ENCODE measurements around the gene FYN. TPM values are rescaled to one million over a fixed set of nuclear protein-coding genes. Genes with fewer than 3 reads are reported as not detected.

The FYN gene
- total and polyA plus RNA-seq, 2 of the 4 experiments (the other 2 are of a cell fraction), result 30.8 to 36.4 TPM

DNA sequence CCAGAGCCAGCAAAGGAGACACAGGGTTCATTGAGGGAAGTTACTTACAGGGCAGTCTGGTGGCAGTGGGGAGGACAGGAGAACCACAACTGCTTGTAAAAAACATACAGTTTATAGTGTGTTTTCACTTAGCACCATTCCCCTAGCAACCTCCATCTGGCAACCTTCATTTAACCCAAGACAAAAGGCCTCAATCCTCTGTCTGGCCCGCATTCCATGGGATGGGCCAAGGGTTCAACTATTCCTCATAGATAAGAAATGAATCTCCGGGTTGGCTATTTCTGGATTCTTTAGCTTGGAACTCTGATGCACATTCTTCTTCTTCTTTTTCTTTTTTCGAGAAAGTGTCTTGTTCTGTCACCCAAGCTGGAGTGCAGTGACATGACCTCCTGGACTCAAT is 26.3 kb upstream of the FYN start:
- Histone ChIP-seq H3K27ac (ENCODE audit: insufficient read depth, low read length) (no peak overlapping the region), H3K23ac (ENCODE audit: low read depth, low read length) (no peak overlapping the region), H3K9me1 (ENCODE audit: insufficient read depth, low read length) (0 out of 2 replicates have a peak, but pooled peaks cover 2% of the 10 kb centered on the region), H3K9ac (ENCODE audit: low read depth, low read length) (no peak overlapping the region), H2BK15ac (ENCODE audit: low read depth, low read length) (no peak overlapping the region), H4K20me1 (ENCODE audit: insufficient read depth, low read length) (no peaks in the 10 kb centered on the region), H3K4me1 (ENCODE audit: control insufficient read depth, insufficient read depth, low read length) (peaks cover 3% of the 10 kb centered on the region; the same call in 1 of the 2 replicates), H2AK9ac (replicated peaks; ENCODE audit: low read depth, low read length, poor library complexity) (no peak overlapping the region), H3K27me3 (ENCODE audit: control insufficient read depth, insufficient read depth, low read length) (peaks cover 2% of the 10 kb centered on the region), H2AFZ (replicated peaks; ENCODE audit: low read length, poor library complexity) (no peak overlapping the region), H2BK5ac (ENCODE audit: low read depth, low read length, poor library complexity, severe bottlenecking) (no peak overlapping the region), H4K91ac (ENCODE audit: insufficient read depth, low read depth, low read length) (no peak overlapping the region), H2BK20ac (ENCODE audit: low read depth, low read length) (no peak overlapping the region), H3K79me1 (ENCODE audit: low read depth in 1 of 2, low read length in 2 of 2) (no peaks in the 10 kb centered on the region), H2AK5ac (ENCODE audit: low read depth, low read length) (no peak overlapping the region), H3K4me3 (ENCODE audit: insufficient read depth, low read depth, low read length) (no peak overlapping the region), H3K4ac (ENCODE audit: low read depth, low read length) (no peak overlapping the region), H3K56ac (ENCODE audit: extremely low read depth, insufficient read depth, low read length) (no peak overlapping the region), H4K8ac (ENCODE audit: low read depth in 2 of 2, low read length in 2 of 2) (no peak overlapping the region), H3K4me2 (ENCODE audit: low read depth, low read length) (no peak overlapping the region), H2BK120ac (ENCODE audit: low read depth, low read length) (no peak overlapping the region), H3K9me3 (ENCODE audit: control insufficient read depth, insufficient read depth, low read length) (no peaks in the 10 kb centered on the region), H3K14ac (replicated peaks; ENCODE audit: low read depth, low read length) (no peak overlapping the region), H3K18ac (ENCODE audit: low read depth, low read length) (no peak overlapping the region), H3K36me3 (ENCODE audit: control insufficient read depth, insufficient read depth, low read length) (no peaks in the 10 kb centered on the region), H4K5ac (ENCODE audit: low read depth, low read length) (no peak overlapping the region)
- TF ChIP-seq RCOR1 (IDR thresholded peaks at IDR 0.05; ENCODE audit: insufficient replicate concordance, low read length) (no peak), FOS (IDR thresholded peaks at IDR 0.05; ENCODE audit: low read depth, low read length) (no peak), MXI1 (IDR thresholded peaks at IDR 0.05; ENCODE audit: borderline replicate concordance, low read depth, low read length) (no peak)
- TF ChIP-seq, protein P1, sequence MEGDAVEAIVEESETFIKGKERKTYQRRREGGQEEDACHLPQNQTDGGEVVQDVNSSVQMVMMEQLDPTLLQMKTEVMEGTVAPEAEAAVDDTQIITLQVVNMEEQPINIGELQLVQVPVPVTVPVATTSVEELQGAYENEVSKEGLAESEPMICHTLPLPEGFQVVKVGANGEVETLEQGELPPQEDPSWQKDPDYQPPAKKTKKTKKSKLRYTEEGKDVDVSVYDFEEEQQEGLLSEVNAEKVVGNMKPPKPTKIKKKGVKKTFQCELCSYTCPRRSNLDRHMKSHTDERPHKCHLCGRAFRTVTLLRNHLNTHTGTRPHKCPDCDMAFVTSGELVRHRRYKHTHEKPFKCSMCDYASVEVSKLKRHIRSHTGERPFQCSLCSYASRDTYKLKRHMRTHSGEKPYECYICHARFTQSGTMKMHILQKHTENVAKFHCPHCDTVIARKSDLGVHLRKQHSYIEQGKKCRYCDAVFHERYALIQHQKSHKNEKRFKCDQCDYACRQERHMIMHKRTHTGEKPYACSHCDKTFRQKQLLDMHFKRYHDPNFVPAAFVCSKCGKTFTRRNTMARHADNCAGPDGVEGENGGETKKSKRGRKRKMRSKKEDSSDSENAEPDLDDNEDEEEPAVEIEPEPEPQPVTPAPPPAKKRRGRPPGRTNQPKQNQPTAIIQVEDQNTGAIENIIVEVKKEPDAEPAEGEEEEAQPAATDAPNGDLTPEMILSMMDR (conservative IDR thresholded peaks at IDR 0.05; ENCODE audit: low read depth, low read length), result no peak
- TF ChIP-seq, protein P2, sequence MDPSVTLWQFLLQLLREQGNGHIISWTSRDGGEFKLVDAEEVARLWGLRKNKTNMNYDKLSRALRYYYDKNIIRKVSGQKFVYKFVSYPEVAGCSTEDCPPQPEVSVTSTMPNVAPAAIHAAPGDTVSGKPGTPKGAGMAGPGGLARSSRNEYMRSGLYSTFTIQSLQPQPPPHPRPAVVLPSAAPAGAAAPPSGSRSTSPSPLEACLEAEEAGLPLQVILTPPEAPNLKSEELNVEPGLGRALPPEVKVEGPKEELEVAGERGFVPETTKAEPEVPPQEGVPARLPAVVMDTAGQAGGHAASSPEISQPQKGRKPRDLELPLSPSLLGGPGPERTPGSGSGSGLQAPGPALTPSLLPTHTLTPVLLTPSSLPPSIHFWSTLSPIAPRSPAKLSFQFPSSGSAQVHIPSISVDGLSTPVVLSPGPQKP (IDR thresholded peaks at IDR 0.05; ENCODE audit: borderline replicate concordance, low read depth, low read length), result no peak
- no peak for DNase-seq
- dilution Hi-C loops (cut with HindIII; ENCODE audit: low sequenced_read_pairs, unreplicated experiment), result no loop called here
- BruUV-seq (replicated peaks), result no TSS peak
- WGBS, 2 experiments (ENCODE audit: extremely low coverage in 2 of 2, insufficient read length in 1 of 2), result 58% methylated on average over 2 of the region's 3 CpGs; no CpG with 5 or more reads in 1 of the 2 experiments
- in situ Hi-C loops (cut with MboI; ENCODE audit: low sequenced_read_pairs), result no loop called here
- intact Hi-C loops (cut with micrococcal nuclease), result no loop called here
- POLR2A ChIA-PET (ENCODE audit: unreplicated experiment), result no interaction called here
- CTCF ChIA-PET, result no interaction called here
- ATAC-seq (ENCODE audit: low read depth), result no peak

Data from IMR-90 (cell line).